GM12878 (cell line): ENCODE data around the gene CNN1. TPM values are rescaled to one million over a fixed set of nuclear protein-coding genes. Genes with fewer than 3 reads are reported as not detected.
A peak's percentile ranks its signal among the peaks of the same experiment; 100 is the strongest.

Experiments used
- ATAC-seq: fragments of 200-7000 bp; cut with Tn5 transposase; 3 replicates; pipeline ENCODE4 v1.9.1; 2020; ENCODE audit warnings: mild to moderate bottlenecking, moderate library complexity
- BruUV-seq: library from RNA; stranded (reverse); fragments of 400-500 nt; replicated peaks from 2 replicates; lab custom pipeline; 2021; lab: Mats Ljungman, UMichigan
- CTCF ChIA-PET: fragments of 300-600 bp; sonication (Branson Sonifier 250); formaldehyde crosslinking; extraction: SDS; loops from one replicate; lab custom pipeline; 2021; ENCODE audit warnings: inconsistent platforms; lab: Yijun Ruan, JAX
- POLR2A ChIA-PET: fragments of 350-600 bp; formaldehyde crosslinking; extraction: SDS; loops from one replicate; lab custom pipeline; 2021; ENCODE audit warnings: inconsistent platforms; lab: Charles Lee
- RAD21 ChIA-PET: fragments of 300-600 bp; sonication (Branson Sonifier 250); formaldehyde crosslinking; loops from one replicate; lab custom pipeline; 2023; ENCODE audit warnings: antibody characterized with exemption; ENCODE audit not compliant: unreplicated experiment; lab: Charles Lee
- SMC1A ChIA-PET: fragments of 300-600 bp; sonication (Branson Sonifier 250); formaldehyde crosslinking; loops from one replicate; lab custom pipeline; 2023; ENCODE audit not compliant: unreplicated experiment, uncharacterized antibody; lab: Charles Lee
- DNase-seq: peaks from one replicate; pipeline ENCODE4 v3.0.0-alpha.2; 2011; ENCODE audit warnings: low read depth, low spot score
- FAIRE-seq: peaks from 3 replicates; lab custom pipeline; 2011; peaks lifted over from hg19 to GRCh38; lab: Jason Lieb, UNC
- H2AFZ ChIP-seq: 2 replicates; pipeline ENCODE4 v1.6.0; 2011; ENCODE audit warnings: low read depth, low read length, control low read depth; ENCODE audit not compliant: control insufficient read depth
- H3K27ac ChIP-seq: 2 replicates; pipeline ENCODE4 v1.5.1; 2011; ENCODE audit warnings: control low read depth; ENCODE audit not compliant: control insufficient read depth, insufficient read depth
- H3K27me3 ChIP-seq, 2 experiments: replicated peaks in 1 of 2; 2 replicates each; pipeline versions ENCODE4 v1.6.0 to v1.6.1; 2011; ENCODE audit warnings: low read length in 1 of 2; ENCODE audit not compliant: control insufficient read depth in 2 of 2, insufficient read depth in 2 of 2
- H3K36me3 ChIP-seq, 2 experiments: 2 replicates each; pipeline ENCODE4 v1.5.1; 2011; ENCODE audit warnings: low read length in 1 of 2; ENCODE audit not compliant: control insufficient read depth in 2 of 2, insufficient read depth in 2 of 2
- H3K4me1 ChIP-seq: 2 replicates; pipeline ENCODE4 v1.6.1; 2011; ENCODE audit warnings: mild to moderate bottlenecking, low read length, moderate library complexity, mixed read lengths; ENCODE audit not compliant: control insufficient read depth, insufficient read depth
- H3K4me2 ChIP-seq: 2 replicates; pipeline ENCODE4 v1.6.0; 2011; ENCODE audit warnings: control low read depth; ENCODE audit not compliant: control insufficient read depth, insufficient read depth
- H3K4me3 ChIP-seq: fragments of 200-600 bp; sonication (generic); 2 replicates; pipeline ENCODE4 v1.5.1; 2016
- H3K79me2 ChIP-seq: 2 replicates; pipeline ENCODE4 v1.6.0; 2011; ENCODE audit warnings: low read length; ENCODE audit not compliant: control insufficient read depth, insufficient read depth
- H3K9ac ChIP-seq: 2 replicates; pipeline ENCODE4 v1.8.0; 2011; ENCODE audit warnings: low read length, control low read depth, mixed read lengths; ENCODE audit not compliant: control insufficient read depth, insufficient read depth
- H3K9me3 ChIP-seq: replicated peaks from 3 replicates; pipeline ENCODE4 v1.5.1; 2011; ENCODE audit warnings: mild to moderate bottlenecking, low read length; ENCODE audit not compliant: control insufficient read depth, insufficient read depth
- H4K20me1 ChIP-seq: 2 replicates; pipeline ENCODE4 v1.6.0; 2011; ENCODE audit not compliant: control insufficient read depth, insufficient read depth
- BACH1 ChIP-seq: fragments of 450-650 bp; IDR thresholded peaks from 2 replicates; pipeline ENCODE4 v1.6.1; 2017; ENCODE audit warnings: mild to moderate bottlenecking, borderline replicate concordance
- BRCA1 ChIP-seq: IDR thresholded peaks from 2 replicates; pipeline ENCODE4 v1.6.1; 2011; ENCODE audit warnings: low read depth, low read length, improper control_type of control experiment
- CBX5 ChIP-seq: sonication (generic); IDR thresholded peaks from 2 replicates; pipeline ENCODE4 v1.6.1; 2016; ENCODE audit warnings: low read depth, moderate library complexity, mild to moderate bottlenecking, inconsistent platforms
- CHD4 ChIP-seq: fragments of 200-600 bp; sonication (generic); IDR thresholded peaks from 2 replicates; pipeline ENCODE4 v1.6.1; 2016; ENCODE audit warnings: mild to moderate bottlenecking
- DPF2 ChIP-seq: fragments of 450-650 bp; IDR thresholded peaks from 2 replicates; pipeline ENCODE4 v1.6.1; 2017; ENCODE audit warnings: mild to moderate bottlenecking
- EZH2 ChIP-seq: IDR thresholded peaks from 2 replicates; pipeline ENCODE4 v1.6.1; 2012; ENCODE audit warnings: low read depth, mild to moderate bottlenecking, control low read depth, inconsistent platforms, low read length, borderline replicate concordance; ENCODE audit not compliant: control insufficient read depth
- HCFC1 ChIP-seq: fragments of 150-350 bp; IDR thresholded peaks from 2 replicates; pipeline ENCODE4 v1.6.1; 2014; ENCODE audit warnings: low read length
- MEF2B ChIP-seq: fragments of 450-650 bp; IDR thresholded peaks from 2 replicates; pipeline ENCODE4 v1.6.1; 2018; ENCODE audit warnings: mild to moderate bottlenecking, moderate library complexity; ENCODE audit not compliant: partially characterized antibody, poor library complexity, severe bottlenecking
- MXI1 ChIP-seq: fragments of 150-350 bp; IDR thresholded peaks from 2 replicates; pipeline ENCODE4 v1.6.1; 2011; ENCODE audit warnings: low read depth, mild to moderate bottlenecking, inconsistent platforms, low read length, improper control_type of control experiment
- NFYA ChIP-seq: IDR thresholded peaks from 2 replicates; pipeline ENCODE4 v1.6.1; 2011; ENCODE audit warnings: low read depth, mild to moderate bottlenecking, low read length, improper control_type of control experiment, borderline replicate concordance
- POLR2A ChIP-seq: IDR thresholded peaks from 2 replicates; pipeline ENCODE4 v1.6.1; 2011; ENCODE audit warnings: low read depth, mild to moderate bottlenecking, low read length
- RAD51 ChIP-seq: fragments of 450-650 bp; IDR thresholded peaks from 2 replicates; pipeline ENCODE4 v1.6.1; 2016; ENCODE audit warnings: moderate library complexity, mild to moderate bottlenecking, inconsistent platforms
- RELA ChIP-seq: fragments of 450-650 bp; IDR thresholded peaks from 2 replicates; pipeline ENCODE4 v1.8.0; 2014; ENCODE audit warnings: borderline replicate concordance; ENCODE audit not compliant: partially characterized antibody
- RUNX3 ChIP-seq: IDR thresholded peaks from 2 replicates; pipeline ENCODE4 v1.6.1; 2012; ENCODE audit warnings: low read length, inconsistent platforms
- SMAD1 ChIP-seq: fragments of 450-650 bp; IDR thresholded peaks from 2 replicates; pipeline ENCODE4 v1.6.1; 2018; ENCODE audit warnings: mild to moderate bottlenecking, low read depth; ENCODE audit not compliant: partially characterized antibody
- STAT3 ChIP-seq: IDR thresholded peaks from 2 replicates; pipeline ENCODE4 v1.6.1; 2011; ENCODE audit warnings: low read depth, low read length, improper control_type of control experiment
- TCF12 ChIP-seq: IDR thresholded peaks from 2 replicates; pipeline ENCODE4 v1.6.1; 2011; ENCODE audit warnings: low read depth, mild to moderate bottlenecking, low read length
- YBX1 ChIP-seq: fragments of 450-650 bp; IDR thresholded peaks from 2 replicates; pipeline ENCODE4 v1.6.1; 2016; ENCODE audit warnings: antibody characterized with exemption
- ZZZ3 ChIP-seq: IDR thresholded peaks from 2 replicates; pipeline ENCODE4 v1.6.1; 2011; ENCODE audit warnings: low read depth; ENCODE audit not compliant: control insufficient read depth, insufficient read length
- WGBS: methylation state at CpG from one replicate; pipeline ENCODE4 v1.1.6; 2016; ENCODE audit warnings: low lambda C conversion rate; ENCODE audit not compliant: insufficient replicate concordance, insufficient coverage; ENCODE audit errors: missing lambda C conversion rate; 5-methylcytosine and 5-hydroxymethylcytosine counted together
- in situ Hi-C: fragments of 300-500 bp; cut with MboI; formaldehyde crosslinking; loops from 9 replicates; pipeline ENCODE4 v1.14.3; 2018; ENCODE audit warnings: mixed read lengths
- intact Hi-C: fragments of 100-400 bp; cut with micrococcal nuclease; formaldehyde crosslinking; loops from one replicate; pipeline ENCODE4 v1.14.2; 2022; ENCODE audit not compliant: unreplicated experiment
- polyA plus RNA-seq, 11 experiments: library from polyadenylated mRNA; depleted of rRNA in 4 of 11; unstranded in 6 of 11; stranded (reverse) in 5 of 11; fragments of >200 nt; fragmentation: Nextera tagmentation in 4 of 11; fragmentation: Illumina TruSeq in 1 of 11; extraction: Ambion mirVana in 4 of 11; extraction: Trizol in 1 of 11; gene quantifications; 1 replicate in 1 of 11; 2 replicates in 10 of 11; pipeline versions ENCODE4 v1.2.1 to v1.2.3, GENCODE V29; 2011 to 2016; ENCODE audit warnings: inconsistent platforms in 2 of 11, missing spikeins in 2 of 11, low read depth in 1 of 11
- total RNA-seq, 4 experiments: library from RNA; depleted of rRNA in 3 of 4; stranded (reverse); fragments of >200 nt in 3 of 4; fragmentation: Illumina TruSeq in 1 of 4; extraction: Trizol in 1 of 4; gene quantifications; 2 replicates each; pipeline versions ENCODE4 v1.2.1 to v1.2.3, GENCODE V29; 2013 to 2021
- TF ChIP-seq, protein P1 (sequence below): fragments of 450-650 bp; IDR thresholded peaks from 2 replicates; pipeline ENCODE4 v1.6.1; 2018; ENCODE audit warnings: borderline replicate concordance, mild to moderate bottlenecking; ENCODE audit not compliant: partially characterized antibody
- TF ChIP-seq, protein P2 (sequence below): fragments of 450-650 bp; IDR thresholded peaks from 2 replicates; pipeline ENCODE4 v1.6.1; 2016; ENCODE audit warnings: mild to moderate bottlenecking

Gene CNN1
- total and polyA plus RNA-seq, 10 of the 15 experiments (the other 5 are each of a cell fraction or from before 2014, with no cell fraction given), result 0.03 to 0.58 (median 0.22) TPM; not detected in 1

DNA sequence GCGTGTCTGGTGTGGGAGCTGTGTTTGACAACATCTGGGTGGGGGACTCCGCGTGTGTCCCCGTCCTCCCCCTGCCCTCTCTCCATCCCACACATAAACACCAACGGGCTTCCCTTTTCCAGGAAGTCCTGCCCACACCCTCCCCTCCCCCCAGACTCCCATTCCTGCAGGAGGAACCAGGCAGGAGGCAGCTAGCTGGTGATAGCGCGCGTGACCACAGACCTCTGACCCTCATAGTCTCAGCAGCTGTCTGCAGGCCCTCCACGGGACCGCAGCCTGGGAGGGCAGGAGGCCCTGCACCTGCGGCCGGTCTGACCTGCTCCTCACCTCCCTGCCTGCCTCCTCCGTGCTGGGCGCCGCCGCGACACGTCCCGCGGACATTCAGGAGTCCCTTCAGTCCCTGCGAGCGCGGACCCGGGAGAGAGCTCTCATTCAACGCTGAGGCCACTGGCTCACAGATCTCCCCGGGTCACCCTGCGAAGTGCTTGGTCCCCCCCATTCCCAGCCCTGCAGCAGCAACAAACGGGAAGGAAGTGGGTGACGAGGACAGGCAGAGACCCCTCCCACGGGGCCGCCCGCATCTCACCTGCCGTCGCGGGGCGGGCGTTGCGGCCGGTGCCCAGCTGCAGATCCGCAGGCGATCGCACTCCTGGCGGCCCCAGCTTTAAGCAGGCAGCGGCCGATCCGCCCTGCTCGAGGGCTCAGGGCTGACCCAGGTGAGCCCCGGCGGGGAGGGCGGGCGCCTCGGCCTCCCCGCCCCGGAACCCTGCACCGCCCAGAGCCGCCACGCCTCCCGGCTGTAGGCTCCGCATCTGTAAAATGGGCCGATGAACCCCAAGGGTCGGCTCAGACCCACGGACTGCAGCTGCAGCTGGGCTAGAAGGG is 39.8 kb downstream of the CNN1 start:
- DNase-seq, result no peak
- 10% methylated on average over 62 of the region's 62 CpGs for WGBS
- ChIA-PET RAD21 (interaction anchor here (0.6 to 2.9 kb wide), 3 partner anchors 10 to 421 kb away, joined by 5 to 21 read pairs (median 6); no protein-coding TSS in a partner anchor), SMC1A (interaction anchor here (0.8 to 12.2 kb wide), 3 partner anchors 9 to 18 kb away, joined by 3 to 215 read pairs (median 84); partner anchors contain the start of gene ELOF1), CTCF (interaction anchor here (0.8 to 6.0 kb wide), 6 partner anchors 11 to 42 kb away, joined by 3 to 47 read pairs (median 4); no protein-coding TSS in a partner anchor), POLR2A (interaction anchor here (0.7 to 9.0 kb wide), 6 partner anchors 10 to 1909 kb away, joined by 3 to 87 read pairs (median 4); partner anchors contain the start of gene ELOF1)
- peak; percentile 71 for ATAC-seq
- H3K79me2 ChIP-seq, result no peaks in the 10 kb centered on the region; the same call in 1 of the 2 replicates
- peak overlapping the region; percentile 81 for H3K4me3 ChIP-seq
- H3K27me3 ChIP-seq, result no peaks in the 10 kb centered on the region
- peak overlapping the region; percentile 72 for H3K4me2 ChIP-seq
- peaks cover 46% of the 10 kb centered on the region for H3K4me1 ChIP-seq
- intact Hi-C loops, result no loop called here
- H3K27ac ChIP-seq, result peak overlapping the region; percentile 25; the same call in 1 of the 2 replicates
- no peaks in the 10 kb centered on the region for H3K9me3 ChIP-seq
- no peaks in the 10 kb centered on the region for H3K36me3 ChIP-seq
- no peaks in the 10 kb centered on the region for H4K20me1 ChIP-seq
- H3K9ac ChIP-seq, result peak overlapping the region; percentile 11
- FAIRE-seq, result no peak
- no TSS peak for BruUV-seq
- in situ Hi-C loops, result loop anchor here (25.0 kb wide), 1 partner anchor 1584 kb away; the partner anchor contains the start of genes IER2 and STX10
- H2AFZ ChIP-seq, result peak overlapping the region; percentile 72
- TF ChIP-seq, protein P1, sequence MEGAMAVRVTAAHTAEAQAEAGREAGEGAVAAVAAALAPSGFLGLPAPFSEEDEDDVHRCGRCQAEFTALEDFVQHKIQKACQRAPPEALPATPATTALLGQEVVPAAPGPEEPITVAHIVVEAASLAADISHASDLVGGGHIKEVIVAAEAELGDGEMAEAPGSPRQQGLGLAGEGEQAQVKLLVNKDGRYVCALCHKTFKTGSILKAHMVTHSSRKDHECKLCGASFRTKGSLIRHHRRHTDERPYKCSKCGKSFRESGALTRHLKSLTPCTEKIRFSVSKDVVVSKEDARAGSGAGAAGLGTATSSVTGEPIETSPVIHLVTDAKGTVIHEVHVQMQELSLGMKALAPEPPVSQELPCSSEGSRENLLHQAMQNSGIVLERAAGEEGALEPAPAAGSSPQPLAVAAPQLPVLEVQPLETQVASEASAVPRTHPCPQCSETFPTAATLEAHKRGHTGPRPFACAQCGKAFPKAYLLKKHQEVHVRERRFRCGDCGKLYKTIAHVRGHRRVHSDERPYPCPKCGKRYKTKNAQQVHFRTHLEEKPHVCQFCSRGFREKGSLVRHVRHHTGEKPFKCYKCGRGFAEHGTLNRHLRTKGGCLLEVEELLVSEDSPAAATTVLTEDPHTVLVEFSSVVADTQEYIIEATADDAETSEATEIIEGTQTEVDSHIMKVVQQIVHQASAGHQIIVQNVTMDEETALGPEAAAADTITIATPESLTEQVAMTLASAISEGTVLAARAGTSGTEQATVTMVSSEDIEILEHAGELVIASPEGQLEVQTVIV, result no peak
- TF ChIP-seq NFYA (no peak), ZZZ3 (no peak), MXI1 (no peak), SMAD1 (no peak), POLR2A (peak; percentile 68), TCF12 (peak; percentile 85), STAT3 (no peak), CBX5 (no peak), HCFC1 (no peak), YBX1 (no peak), DPF2 (0 out of 2 replicates have a peak, but pooled peaks have one; percentile 51), MEF2B (no peak), BACH1 (0 out of 2 replicates have a peak, but pooled peaks have one; percentile 51), BRCA1 (no peak), RAD51 (no peak), CHD4 (no peak), RELA (no peak), EZH2 (no peak), RUNX3 (peak; percentile 60)
- TF ChIP-seq, protein P2, sequence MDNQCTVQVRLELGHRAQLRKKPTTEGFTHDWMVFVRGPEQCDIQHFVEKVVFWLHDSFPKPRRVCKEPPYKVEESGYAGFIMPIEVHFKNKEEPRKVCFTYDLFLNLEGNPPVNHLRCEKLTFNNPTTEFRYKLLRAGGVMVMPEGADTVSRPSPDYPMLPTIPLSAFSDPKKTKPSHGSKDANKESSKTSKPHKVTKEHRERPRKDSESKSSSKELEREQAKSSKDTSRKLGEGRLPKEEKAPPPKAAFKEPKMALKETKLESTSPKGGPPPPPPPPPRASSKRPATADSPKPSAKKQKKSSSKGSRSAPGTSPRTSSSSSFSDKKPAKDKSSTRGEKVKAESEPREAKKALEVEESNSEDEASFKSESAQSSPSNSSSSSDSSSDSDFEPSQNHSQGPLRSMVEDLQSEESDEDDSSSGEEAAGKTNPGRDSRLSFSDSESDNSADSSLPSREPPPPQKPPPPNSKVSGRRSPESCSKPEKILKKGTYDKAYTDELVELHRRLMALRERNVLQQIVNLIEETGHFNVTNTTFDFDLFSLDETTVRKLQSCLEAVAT, result 0 out of 2 replicates have a peak, but pooled peaks have one; percentile 18
